Suprapubic skin (tissue), 4 donors: ENCODE data around the gene SYNE2. TPM values are rescaled to one million over a fixed set of nuclear protein-coding genes. Genes with fewer than 3 reads are reported as not detected.

ENCODE experiments used
- DNase-seq, 2 donors: peaks; one replicate each; pipeline ENCODE4 v3.0.0-alpha.2; 2019; ENCODE audit warnings: low spot score in 2 of 2
- H3K27ac ChIP-seq: fragments of 200-600 bp; sonication (generic); one replicate; pipeline ENCODE4 v1.5.1; 2019
- H3K27me3 ChIP-seq: fragments of 200-600 bp; sonication (generic); one replicate; pipeline ENCODE4 v1.5.1; 2019
- H3K36me3 ChIP-seq: fragments of 200-600 bp; sonication (generic); one replicate; pipeline ENCODE4 v1.5.1; 2019
- H3K4me1 ChIP-seq: fragments of 200-600 bp; sonication (generic); one replicate; pipeline ENCODE4 v1.5.1; 2019
- H3K4me3 ChIP-seq: fragments of 200-600 bp; sonication (generic); one replicate; pipeline ENCODE4 v1.5.1; 2019; ENCODE audit warnings: mild to moderate bottlenecking
- H3K9me3 ChIP-seq: fragments of 200-600 bp; sonication (generic); one replicate; pipeline ENCODE4 v1.5.1; 2019
- CTCF ChIP-seq, 2 donors: fragments of 200-600 bp in 1 of 2; fragments of 450-650 bp in 1 of 2; sonication (generic) in 1 of 2; IDR thresholded peaks; one replicate each; pipeline ENCODE4 v1.5.1; 2016 to 2019; ENCODE audit warnings: antibody characterized with exemption in 2 of 2, mild to moderate bottlenecking in 1 of 2, moderate library complexity in 1 of 2
- EP300 ChIP-seq: sonication (generic); formaldehyde crosslinking; IDR thresholded peaks from one replicate; pipeline ENCODE4 v1.6.1; 2017; ENCODE audit warnings: antibody characterized with exemption
- POLR2A ChIP-seq, 2 donors: fragments of 450-650 bp; IDR thresholded peaks; one replicate each; pipeline ENCODE4 v1.6.1; 2017; ENCODE audit warnings: antibody characterized with exemption in 2 of 2, mild to moderate bottlenecking in 2 of 2, moderate library complexity in 2 of 2
- POLR2AphosphoS5 ChIP-seq, 3 donors: sonication (generic); formaldehyde crosslinking; IDR thresholded peaks; one replicate each; pipeline ENCODE4 v1.6.1; 2017; ENCODE audit warnings: antibody characterized with exemption in 3 of 3
- WGBS: methylation state at CpG from one replicate; pipeline ENCODE4 v1.1.5; 2018; 5-methylcytosine and 5-hydroxymethylcytosine counted together
- total RNA-seq, 4 donors: library from RNA; depleted of rRNA; stranded (reverse); fragments of >200 nt; gene quantifications; one replicate each; pipeline ENCODE4 v1.1.0, GENCODE V29; 2016

Gene SYNE2
- total RNA-seq, 4 donors from 2014 or later, result 234 to 658 (median 244) TPM

DNA sequence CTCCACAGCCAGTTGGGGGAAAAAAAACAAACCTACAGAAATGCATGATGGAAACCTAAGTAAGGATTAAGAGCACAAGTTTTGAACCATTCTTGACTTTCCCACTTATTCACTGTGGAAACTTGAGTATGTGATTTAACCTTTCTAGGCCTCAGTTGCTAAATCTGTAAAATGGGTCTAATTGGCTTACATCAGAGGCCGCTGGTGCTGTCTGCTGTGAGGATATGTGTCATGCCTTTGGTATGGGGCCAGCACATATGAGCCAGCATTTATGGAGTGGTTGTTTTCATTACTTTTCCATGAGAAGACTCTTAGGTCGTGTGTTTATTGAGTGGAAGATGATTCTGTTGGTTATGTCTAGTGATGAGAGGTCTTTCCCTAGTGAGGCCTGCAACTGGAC lies 339.0 kb downstream of the SYNE2 start:
- H3K4me1 ChIP-seq, result no peaks in the 10 kb centered on the region
- no peaks in the 10 kb centered on the region for H3K27me3 ChIP-seq
- no peak overlapping the region for H3K4me3 ChIP-seq
- no peak for TF ChIP-seq EP300
- TF ChIP-seq CTCF (IDR thresholded peaks at IDR 0.05), result no peak
- no peak for TF ChIP-seq POLR2A (IDR thresholded peaks at IDR 0.05)
- TF ChIP-seq POLR2AphosphoS5 (IDR thresholded peaks at IDR 0.05), result no peak
- H3K27ac ChIP-seq, result no peak overlapping the region
- DNase-seq, result no peak
- H3K36me3 ChIP-seq, result peaks cover 39% of the 10 kb centered on the region
- H3K9me3 ChIP-seq, result no peaks in the 10 kb centered on the region
- WGBS, result 53% methylated on average over 2 of the region's 2 CpGs

GRCh38 chr14:64193821-64194220 lies 341.0 kb downstream of the SYNE2 start:
- H3K27me3 ChIP-seq, result no peaks in the 10 kb centered on the region
- DNase-seq, result no peak
- no peak overlapping the region for H3K27ac ChIP-seq
- H3K4me1 ChIP-seq, result no peaks in the 10 kb centered on the region
- H3K9me3 ChIP-seq, result no peaks in the 10 kb centered on the region
- 78% methylated on average over 2 of the region's 2 CpGs for WGBS
- peaks cover 24% of the 10 kb centered on the region for H3K36me3 ChIP-seq
- TF ChIP-seq CTCF (IDR thresholded peaks at IDR 0.05) (no peak), POLR2A (IDR thresholded peaks at IDR 0.05) (no peak), POLR2AphosphoS5 (IDR thresholded peaks at IDR 0.05) (no peak), EP300 (no peak)
- no peak overlapping the region for H3K4me3 ChIP-seq

DNA sequence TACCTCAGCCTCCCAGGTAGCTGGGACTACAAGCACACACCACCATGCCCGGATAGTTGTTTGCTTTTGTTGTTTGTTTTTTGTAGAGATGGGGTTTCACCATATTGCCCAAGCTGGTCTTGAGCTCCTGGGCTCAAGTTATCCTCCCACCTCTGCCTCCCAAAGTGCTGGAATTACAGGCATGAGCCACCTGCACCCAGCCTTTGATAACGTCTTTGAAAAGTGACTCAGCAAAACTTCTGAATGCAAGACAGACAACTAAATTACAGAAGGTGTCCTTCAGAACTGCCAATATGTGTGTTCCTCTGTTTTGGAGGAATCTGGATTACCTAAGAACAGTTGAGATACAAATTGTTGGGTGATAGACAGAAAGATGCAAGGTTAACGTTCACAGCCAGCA lies 341.6 kb downstream of the SYNE2 start:
- WGBS, result 66% methylated on average over 3 of the region's 3 CpGs
- H3K9me3 ChIP-seq, result no peaks in the 10 kb centered on the region
- no peak for DNase-seq
- no peaks in the 10 kb centered on the region for H3K27me3 ChIP-seq
- no peak overlapping the region for H3K27ac ChIP-seq
- TF ChIP-seq POLR2AphosphoS5 (IDR thresholded peaks at IDR 0.05) (no peak), CTCF (IDR thresholded peaks at IDR 0.05) (no peak), POLR2A (IDR thresholded peaks at IDR 0.05) (no peak), EP300 (no peak)
- H3K36me3 ChIP-seq, result peaks cover 20% of the 10 kb centered on the region
- no peaks in the 10 kb centered on the region for H3K4me1 ChIP-seq
- H3K4me3 ChIP-seq, result no peak overlapping the region

DNA sequence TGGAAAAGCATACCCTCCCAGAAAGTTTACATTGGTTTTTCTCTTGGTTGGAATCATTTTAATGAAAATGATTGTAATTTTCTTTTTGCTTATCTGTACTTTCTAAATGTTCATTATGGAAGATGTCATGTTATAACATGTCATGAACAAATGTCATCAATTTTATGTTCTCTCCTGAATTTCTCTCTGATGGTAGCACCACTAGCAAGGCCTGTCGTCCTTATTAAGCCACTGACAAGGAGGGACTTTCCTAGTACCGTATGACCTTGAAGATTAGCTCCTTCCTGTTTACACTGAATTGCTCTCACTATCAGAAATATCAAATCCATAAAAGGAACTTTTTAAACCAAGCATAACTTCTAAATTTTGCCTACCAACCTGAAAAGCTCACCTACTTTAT lies 342.4 kb downstream of the SYNE2 start:
- no peaks in the 10 kb centered on the region for H3K27me3 ChIP-seq
- peaks cover 2% of the 10 kb centered on the region for H3K4me1 ChIP-seq
- no peak overlapping the region for H3K4me3 ChIP-seq
- no peak overlapping the region for H3K27ac ChIP-seq
- no peak for TF ChIP-seq CTCF (IDR thresholded peaks at IDR 0.05)
- TF ChIP-seq POLR2AphosphoS5 (IDR thresholded peaks at IDR 0.05), result no peak
- no peak for TF ChIP-seq EP300
- no peak for TF ChIP-seq POLR2A (IDR thresholded peaks at IDR 0.05)
- H3K36me3 ChIP-seq, result peaks cover 14% of the 10 kb centered on the region
- no peak for DNase-seq
- 46% methylated on average over 2 of the region's 2 CpGs for WGBS
- no peaks in the 10 kb centered on the region for H3K9me3 ChIP-seq

DNA sequence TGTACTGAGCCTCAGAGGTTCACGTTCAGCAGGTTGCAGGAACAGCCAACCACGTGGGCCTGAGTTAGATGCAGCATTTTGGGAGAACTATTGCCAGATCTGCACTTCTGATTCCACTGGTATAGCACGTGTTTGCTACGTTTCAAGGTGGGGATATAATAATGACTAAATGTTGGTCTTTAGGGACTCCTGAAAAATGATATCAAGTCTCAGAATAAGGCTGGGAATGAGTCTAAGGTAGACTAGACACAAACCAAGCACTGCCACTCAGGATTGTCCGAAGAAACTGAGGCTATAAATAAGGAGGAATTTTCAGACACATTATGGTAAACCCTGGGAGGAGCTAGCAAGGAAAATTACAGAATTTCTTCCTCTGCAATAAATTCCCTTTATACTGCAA lies 343.3 kb downstream of the SYNE2 start:
- no peak overlapping the region for H3K4me3 ChIP-seq
- H3K27ac ChIP-seq, result no peak overlapping the region
- no peak for DNase-seq

More for the DNA sequence above, 343.3 kb downstream of the SYNE2 start:
- peaks cover 11% of the 10 kb centered on the region for H3K36me3 ChIP-seq
- H3K4me1 ChIP-seq, result peaks cover 3% of the 10 kb centered on the region
- 77% methylated on average over 5 of the region's 5 CpGs for WGBS
- TF ChIP-seq EP300 (no peak), POLR2A (IDR thresholded peaks at IDR 0.05) (no peak), CTCF (IDR thresholded peaks at IDR 0.05) (no peak)
- H3K9me3 ChIP-seq, result no peaks in the 10 kb centered on the region
- no peaks in the 10 kb centered on the region for H3K27me3 ChIP-seq
